Measurements from ENCODE around the gene TXNL4B. TPM values are rescaled to one million over a fixed set of nuclear protein-coding genes. Genes with fewer than 3 reads are reported as not detected.

TXNL4B gene
- total RNA-seq, 1 experiment from 2014 or later = 8.3 TPM

DNA sequence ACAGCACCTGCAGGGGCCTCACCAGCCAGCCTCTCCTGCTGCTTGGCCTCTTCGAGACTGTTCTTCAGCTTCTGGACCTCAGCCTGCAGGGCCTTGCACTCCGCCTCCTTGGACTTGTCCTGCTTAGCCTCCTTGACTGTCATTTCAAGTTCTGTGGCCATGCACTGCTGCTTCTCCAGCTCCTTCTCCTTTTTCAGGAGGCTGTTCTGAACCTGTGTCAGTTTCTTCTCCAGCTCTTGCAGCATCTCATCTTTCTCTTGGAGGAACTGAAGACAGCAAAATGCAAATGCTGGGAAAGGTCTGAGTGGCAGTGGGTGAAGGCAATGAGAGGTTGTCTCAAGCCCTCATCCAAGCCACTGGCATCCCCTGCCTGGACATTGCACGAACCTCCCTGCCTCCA is 39.3 kb upstream of the TXNL4B start:
- Mint-ChIP-seq H3K27me3 (ENCODE audit: low read depth) (no peaks in the 10 kb centered on the region; the same call in 1 of the 2 replicates), H3K4me3 (no peak overlapping the region), H3K27ac (no peak overlapping the region), H3K9me3 (no peaks in the 10 kb centered on the region), H3K36me3 (peaks cover 5% of the 10 kb centered on the region; the same call in 1 of the 2 replicates), H3K4me1 (peaks cover 18% of the 10 kb centered on the region)
- TF ChIP-seq ATF1 (CRISPR knock-in tag; IDR thresholded peaks at IDR 0.05) = no peak
- TF ChIP-seq ZNF138 (CRISPR knock-in tag; conservative IDR thresholded peaks at IDR 0.05) = no peak
- TF ChIP-seq MXD4 (CRISPR knock-in tag; IDR thresholded peaks at IDR 0.05; ENCODE audit: borderline replicate concordance) = no peak
- TF ChIP-seq SP1 (CRISPR knock-in tag; conservative IDR thresholded peaks at IDR 0.05) = no peak
- ChIA-PET POLR2A (no interaction called here), CTCF (interaction anchor here (1.6 kb wide), 1 partner anchor 17 kb away, joined by 4 read pairs; no protein-coding TSS in a partner anchor)
- DNase-seq (ENCODE audit: low spot score) = no peak
- no peak for ATAC-seq

GRCh38 chr16:72131036-72131435 is 37.6 kb upstream of the TXNL4B start:
- POLR2A ChIA-PET = no interaction called here
- no peaks in the 10 kb centered on the region for H3K9me3 Mint-ChIP-seq
- TF ChIP-seq RELA (CRISPR knock-in tag; IDR thresholded peaks at IDR 0.05; ENCODE audit: borderline replicate concordance) (no peak), NR3C1 (CRISPR knock-in tag; conservative IDR thresholded peaks at IDR 0.05; ENCODE audit: low read depth) (no peak), PREB (CRISPR knock-in tag; IDR thresholded peaks at IDR 0.05; ENCODE audit: borderline replicate concordance) (no peak), MXD4 (CRISPR knock-in tag; IDR thresholded peaks at IDR 0.05; ENCODE audit: borderline replicate concordance) (no peak), STAT6 (CRISPR knock-in tag; conservative IDR thresholded peaks at IDR 0.05; ENCODE audit: low read depth) (no peak), ZNF317 (CRISPR knock-in tag; IDR thresholded peaks at IDR 0.05; ENCODE audit: borderline replicate concordance, low read depth) (no peak), ZNF396 (CRISPR knock-in tag; IDR thresholded peaks at IDR 0.05; ENCODE audit: borderline replicate concordance) (no peak), ETV6 (CRISPR knock-in tag; IDR thresholded peaks at IDR 0.05) (no peak), MYBL2 (CRISPR knock-in tag; IDR thresholded peaks at IDR 0.05) (no peak), IRF2 (CRISPR knock-in tag; IDR thresholded peaks at IDR 0.05; ENCODE audit: borderline replicate concordance, low read depth) (no peak), CREM (CRISPR knock-in tag; IDR thresholded peaks at IDR 0.05) (no peak)
- TF ChIP-seq, protein P1, sequence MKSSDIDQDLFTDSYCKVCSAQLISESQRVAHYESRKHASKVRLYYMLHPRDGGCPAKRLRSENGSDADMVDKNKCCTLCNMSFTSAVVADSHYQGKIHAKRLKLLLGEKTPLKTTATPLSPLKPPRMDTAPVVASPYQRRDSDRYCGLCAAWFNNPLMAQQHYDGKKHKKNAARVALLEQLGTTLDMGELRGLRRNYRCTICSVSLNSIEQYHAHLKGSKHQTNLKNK (CRISPR knock-in tag; IDR thresholded peaks at IDR 0.05) = no peak
- no peak overlapping the region for H3K4me3 Mint-ChIP-seq
- no peak overlapping the region for H3K27ac Mint-ChIP-seq
- ATAC-seq = peak; percentile 30; the same call in 1 of the 2 replicates
- peaks cover 5% of the 10 kb centered on the region; the same call in 1 of the 2 replicates for H3K36me3 Mint-ChIP-seq
- CTCF ChIA-PET = interaction anchor here (1.5 to 4.3 kb wide), 2 partner anchors 20 to 64 kb away, joined by 7 to 25 read pairs; no protein-coding TSS in a partner anchor
- peaks cover 18% of the 10 kb centered on the region for H3K4me1 Mint-ChIP-seq
- no peak for DNase-seq (ENCODE audit: low spot score)
- no peaks in the 10 kb centered on the region; the same call in 1 of the 2 replicates for H3K27me3 Mint-ChIP-seq (ENCODE audit: low read depth)

GRCh38 chr16:72129976-72130656 is 36.7 kb upstream of the TXNL4B start:
- no peaks in the 10 kb centered on the region for H3K9me3 Mint-ChIP-seq
- no peaks in the 10 kb centered on the region; the same call in 1 of the 2 replicates for H3K27me3 Mint-ChIP-seq (ENCODE audit: low read depth)
- no peak for DNase-seq (ENCODE audit: low spot score)
- TF ChIP-seq EMX1 (CRISPR knock-in tag; IDR thresholded peaks at IDR 0.05) (no peak), ZBTB43 (CRISPR knock-in tag; IDR thresholded peaks at IDR 0.05) (no peak), GABPB1 (CRISPR knock-in tag; IDR thresholded peaks at IDR 0.05) (no peak), ZNF512 (CRISPR knock-in tag; IDR thresholded peaks at IDR 0.05; ENCODE audit: borderline replicate concordance) (no peak), NFATC4 (CRISPR knock-in tag; IDR thresholded peaks at IDR 0.05) (no peak), USF1 (CRISPR knock-in tag; IDR thresholded peaks at IDR 0.05) (no peak)

More at GRCh38 chr16:72129976-72130656, 36.7 kb upstream of the TXNL4B start:
- POLR2A ChIA-PET = no interaction called here
- CTCF ChIA-PET = interaction anchor here (1.5 to 4.3 kb wide), 2 partner anchors 20 to 65 kb away, joined by 7 to 25 read pairs; no protein-coding TSS in a partner anchor
- no peak for ATAC-seq
- no peak overlapping the region for H3K27ac Mint-ChIP-seq
- H3K36me3 Mint-ChIP-seq = peaks cover 5% of the 10 kb centered on the region; the same call in 1 of the 2 replicates
- H3K4me3 Mint-ChIP-seq = no peak overlapping the region
- peaks cover 25% of the 10 kb centered on the region for H3K4me1 Mint-ChIP-seq

Measured in WTC11 (cell line).